Fibroblast of lung (primary cell): ENCODE measurements around the gene EML4.

Experiments used
- CTCF ChIP-seq, 2 donors: IDR thresholded peaks in 1 of 2; conservative IDR thresholded peaks in 1 of 2; 1 replicate in 1 of 2; 2 replicates in 1 of 2; pipeline ENCODE4 v1.5.1; 2011 to 2012; ENCODE audit warnings: low read length in 2 of 2, control low read depth in 1 of 2, inconsistent platforms in 1 of 2, low read depth in 1 of 2, mild to moderate bottlenecking in 1 of 2
- EZH2 ChIP-seq: IDR thresholded peaks from 2 replicates; pipeline ENCODE4 v1.5.1; 2012; ENCODE audit warnings: low read length, control low read depth, mild to moderate bottlenecking; ENCODE audit errors: missing control alignments

GRCh38 chr2:42132191-42132965 lies 36.8 kb upstream of the EML4 start:
- TF ChIP-seq EZH2 (no peak), CTCF (conservative IDR thresholded peaks at IDR 0.05 in 1 of 2, IDR thresholded peaks at IDR 0.05 in 1 of 2; ENCODE audit: low read depth in 1 of 2, low read length in 2 of 2) (no peak)
